GM18868 (cell line): ENCODE measurements around the gene KMT2A.

ENCODE experiments used
- ATAC-seq: cut with Tn5 transposase; IDR thresholded peaks from one replicate; pipeline ENCODE4 v1.9.1; 2021; ENCODE audit warnings: mild to moderate bottlenecking, moderate library complexity; ENCODE audit not compliant: unreplicated experiment

The KMT2A gene

DNA sequence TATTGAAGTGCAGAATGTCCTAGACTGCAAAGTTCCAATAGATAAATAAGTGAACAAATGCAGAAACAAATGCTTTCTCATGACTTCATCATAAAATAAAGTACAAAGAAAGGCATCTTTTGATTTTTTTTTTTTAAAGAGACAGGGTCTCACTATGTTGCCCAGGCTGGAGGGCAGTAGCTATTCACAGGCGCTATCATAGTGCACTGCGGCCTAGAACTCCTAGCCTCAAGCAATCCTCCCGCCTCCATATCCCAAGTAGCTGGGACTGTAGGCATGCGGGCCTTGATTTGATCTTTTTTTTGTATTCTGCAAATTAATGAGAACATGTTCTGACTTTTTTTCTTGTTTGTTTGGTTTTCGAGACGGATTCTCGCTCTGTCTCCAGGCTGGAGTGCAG lies 138.3 kb downstream of the KMT2A start:
- no peak for ATAC-seq
